ENCODE measurements around the gene JMJD1C. TPM values are rescaled to one million over a fixed set of nuclear protein-coding genes. Genes with fewer than 3 reads are reported as not detected.
"Not testable (repeated sequence)": the region's sequence is repeated elsewhere in the genome, so short reads cannot be mapped to it uniquely, and the experiment has no call there.

The JMJD1C gene
- total RNA-seq, 1 experiment from 2014 or later = 112 TPM

- no peaks in the 10 kb centered on the region for H3K4me1 ChIP-seq
- H3K27me3 ChIP-seq = no peaks in the 10 kb centered on the region
- H3K4me3 ChIP-seq = no peak overlapping the region
- H3K9me3 ChIP-seq (replicated peaks) = no peaks in the 10 kb centered on the region
- no peak for DNase-seq
- no peak overlapping the region for H3K27ac ChIP-seq
- no peaks in the 10 kb centered on the region; the same call in 1 of the 2 replicates for H3K36me3 ChIP-seq
These were observed 27.2 kb upstream of the JMJD1C start for GRCh38 chr10:63493004-63493403.

GRCh38 chr10:63492317-63492690, 26.5 kb upstream of the JMJD1C start:
- not testable (repeated sequence) for DNase-seq; H3K4me1 ChIP-seq; H3K4me3 ChIP-seq; H3K36me3 ChIP-seq; H3K27ac ChIP-seq; H3K9me3 ChIP-seq (replicated peaks); H3K27me3 ChIP-seq

GRCh38 chr10:63491588-63492316, 26.0 kb upstream of the JMJD1C start:
- no peak overlapping the region for H3K27ac ChIP-seq

GRCh38 chr10:63489838-63490237, 24.1 kb upstream of the JMJD1C start:
- Histone ChIP-seq H3K27me3 (no peaks in the 10 kb centered on the region), H3K36me3 (no peaks in the 10 kb centered on the region; the same call in 1 of the 2 replicates), H3K9me3 (replicated peaks) (no peaks in the 10 kb centered on the region), H3K4me1 (no peaks in the 10 kb centered on the region), H3K4me3 (no peak overlapping the region), H3K27ac (no peak overlapping the region)
- no peak for DNase-seq

More at GRCh38 chr10:63491588-63492316, 26.0 kb upstream of the JMJD1C start:
- no peaks in the 10 kb centered on the region for H3K27me3 ChIP-seq
- no peaks in the 10 kb centered on the region for H3K9me3 ChIP-seq (replicated peaks)
- no peak for DNase-seq
- H3K4me1 ChIP-seq = no peaks in the 10 kb centered on the region
- H3K36me3 ChIP-seq = no peaks in the 10 kb centered on the region; the same call in 1 of the 2 replicates
- H3K4me3 ChIP-seq = no peak overlapping the region

- DNase-seq = no peak
- no peaks in the 10 kb centered on the region for H3K4me1 ChIP-seq
- H3K27ac ChIP-seq = no peak overlapping the region
- H3K4me3 ChIP-seq = no peak overlapping the region
- H3K27me3 ChIP-seq = no peaks in the 10 kb centered on the region
- H3K9me3 ChIP-seq (replicated peaks) = no peaks in the 10 kb centered on the region
- H3K36me3 ChIP-seq = no peaks in the 10 kb centered on the region
These were observed 22.2 kb upstream of the JMJD1C start for GRCh38 chr10:63487990-63488389.

GRCh38 chr10:63483983-63484382, 18.2 kb upstream of the JMJD1C start:
- Histone ChIP-seq H3K4me1 (no peaks in the 10 kb centered on the region), H3K27ac (no peak overlapping the region), H3K36me3 (no peaks in the 10 kb centered on the region), H3K27me3 (no peaks in the 10 kb centered on the region), H3K9me3 (replicated peaks) (no peaks in the 10 kb centered on the region), H3K4me3 (no peak overlapping the region)
- no peak for DNase-seq

GRCh38 chr10:63481815-63482421, 16.1 kb upstream of the JMJD1C start:
- Histone ChIP-seq H3K4me3 (no peak overlapping the region), H3K4me1 (no peaks in the 10 kb centered on the region), H3K27me3 (no peaks in the 10 kb centered on the region), H3K36me3 (no peaks in the 10 kb centered on the region), H3K27ac (no peak overlapping the region), H3K9me3 (replicated peaks) (no peaks in the 10 kb centered on the region)
- DNase-seq = no peak

GRCh38 chr10:63480237-63480636, 14.5 kb upstream of the JMJD1C start:
- Histone ChIP-seq H3K4me3 (no peak overlapping the region), H3K4me1 (no peaks in the 10 kb centered on the region), H3K9me3 (replicated peaks) (no peaks in the 10 kb centered on the region), H3K36me3 (no peaks in the 10 kb centered on the region), H3K27me3 (no peaks in the 10 kb centered on the region), H3K27ac (no peak overlapping the region)
- no peak for DNase-seq

- Histone ChIP-seq H3K36me3 (no peaks in the 10 kb centered on the region), H3K27ac (no peak overlapping the region), H3K9me3 (replicated peaks) (no peaks in the 10 kb centered on the region), H3K4me1 (no peaks in the 10 kb centered on the region), H3K4me3 (no peak overlapping the region), H3K27me3 (no peaks in the 10 kb centered on the region)
- no peak for DNase-seq
These were observed 12.8 kb upstream of the JMJD1C start for GRCh38 chr10:63478564-63478963.

- no peak for DNase-seq
- no peaks in the 10 kb centered on the region for H3K4me1 ChIP-seq
- H3K4me3 ChIP-seq = no peak overlapping the region
- no peak overlapping the region for H3K27ac ChIP-seq
- H3K36me3 ChIP-seq = no peaks in the 10 kb centered on the region
- H3K27me3 ChIP-seq = no peaks in the 10 kb centered on the region
- no peaks in the 10 kb centered on the region for H3K9me3 ChIP-seq (replicated peaks)
These were observed 12.2 kb upstream of the JMJD1C start for GRCh38 chr10:63477927-63478326.

- H3K27me3 ChIP-seq = no peaks in the 10 kb centered on the region
- no peaks in the 10 kb centered on the region for H3K36me3 ChIP-seq
- H3K4me1 ChIP-seq = no peaks in the 10 kb centered on the region
- H3K4me3 ChIP-seq = no peak overlapping the region
- no peaks in the 10 kb centered on the region for H3K9me3 ChIP-seq (replicated peaks)
- H3K27ac ChIP-seq = no peak overlapping the region
- no peak for DNase-seq
These were observed 8.7 kb upstream of the JMJD1C start for GRCh38 chr10:63474488-63474887.

GRCh38 chr10:63470928-63471327, 5.2 kb upstream of the JMJD1C start:
- Histone ChIP-seq H3K4me1 (no peaks in the 10 kb centered on the region), H3K27me3 (no peaks in the 10 kb centered on the region), H3K9me3 (replicated peaks) (no peaks in the 10 kb centered on the region), H3K36me3 (no peaks in the 10 kb centered on the region), H3K27ac (no peak overlapping the region), H3K4me3 (no peak overlapping the region)
- no peak for DNase-seq

- Histone ChIP-seq H3K4me3 (no peak overlapping the region), H3K9me3 (replicated peaks) (no peaks in the 10 kb centered on the region), H3K27ac (no peak overlapping the region), H3K4me1 (0 out of 2 replicates have a peak, but pooled peaks cover 2% of the 10 kb centered on the region), H3K36me3 (no peaks in the 10 kb centered on the region), H3K27me3 (no peaks in the 10 kb centered on the region)
- no peak for DNase-seq
These were observed 3.2 kb upstream of the JMJD1C start for GRCh38 chr10:63468947-63469346.

GRCh38 chr10:63467841-63468240, 2.1 kb upstream of the JMJD1C start:
- Histone ChIP-seq H3K36me3 (no peaks in the 10 kb centered on the region), H3K4me3 (no peak overlapping the region), H3K27me3 (no peaks in the 10 kb centered on the region), H3K27ac (no peak overlapping the region), H3K9me3 (replicated peaks) (no peaks in the 10 kb centered on the region), H3K4me1 (0 out of 2 replicates have a peak, but pooled peaks cover 2% of the 10 kb centered on the region)
- no peak for DNase-seq

GRCh38 chr10:63466144-63466935, 563 bp upstream of the JMJD1C start:
- no peaks in the 10 kb centered on the region for H3K36me3 ChIP-seq
- peak overlapping the region; percentile 80 for H3K4me3 ChIP-seq
- DNase-seq = peak; percentile 38 to 68
- H3K27ac ChIP-seq = peak overlapping the region; percentile 81
- H3K4me1 ChIP-seq = 0 out of 2 replicates have a peak, but pooled peaks cover 2% of the 10 kb centered on the region
- H3K27me3 ChIP-seq = no peaks in the 10 kb centered on the region
- no peaks in the 10 kb centered on the region for H3K9me3 ChIP-seq (replicated peaks)

Data from SJCRH30 (cell line).